ENCODE measurements around the gene MAP3K21. TPM values are rescaled to one million over a fixed set of nuclear protein-coding genes. Genes with fewer than 3 reads are reported as not detected.

MAP3K21 gene
- polyA plus RNA-seq, 1 of the 3 experiments (the other 2 are of a cell fraction) = 0.33 TPM

- WGBS (ENCODE audit: low lambda C conversion rate) = 68% methylated on average over 5 of the region's 5 CpGs
- CTCF ChIA-PET = interaction anchor here (2.0 kb wide), 1 partner anchor 14 kb away, joined by 13 read pairs; no protein-coding TSS in a partner anchor
Measured at GRCh38 chr1:233376382-233377110, 49.0 kb downstream of the MAP3K21 start.

GRCh38 chr1:233379869-233380438 is 52.4 kb downstream of the MAP3K21 start:
- H4K20me1 ChIP-seq (ENCODE audit: insufficient read depth) = no peaks in the 10 kb centered on the region
- H3K9ac ChIP-seq = no peak overlapping the region
- no peaks in the 10 kb centered on the region for H3F3A ChIP-seq (replicated peaks; ENCODE audit: insufficient read depth)
- no peaks in the 10 kb centered on the region for H3K36me3 ChIP-seq (replicated peaks in 1 of 2; ENCODE audit: control insufficient read depth in 1 of 2, insufficient read depth in 2 of 2, low read length in 1 of 2)
- H2AFZ ChIP-seq (ENCODE audit: low read depth) = no peak overlapping the region
- no peak overlapping the region for H3K27ac ChIP-seq (ENCODE audit: low read depth in 2 of 2, low read length in 1 of 2)
- ChIA-PET CTCF (no interaction called here), POLR2A (no interaction called here)
- H3K9me2 ChIP-seq = no peaks in the 10 kb centered on the region
- TF ChIP-seq TEAD4 (IDR thresholded peaks at IDR 0.05; ENCODE audit: borderline replicate concordance, insufficient read depth) (no peak), FOXM1 (IDR thresholded peaks at IDR 0.05; ENCODE audit: low read depth) (no peak), JUND (IDR thresholded peaks at IDR 0.05) (no peak), CTCF (IDR thresholded peaks at IDR 0.05) (no peak), FOXJ3 (CRISPR knock-in tag; IDR thresholded peaks at IDR 0.05) (no peak), ELF1 (IDR thresholded peaks at IDR 0.05) (no peak), RXRA (IDR thresholded peaks at IDR 0.05; ENCODE audit: borderline replicate concordance, low read depth) (no peak)
- no peaks in the 10 kb centered on the region for H3K9me3 ChIP-seq
- no peak for DNase-seq
- no peaks in the 10 kb centered on the region; a peak in 1 of 4 replicates for H3K4me1 ChIP-seq (ENCODE audit: control insufficient read depth in 1 of 2, insufficient read depth in 2 of 2, low read depth in 1 of 2, low read length in 1 of 2)
- WGBS (ENCODE audit: low lambda C conversion rate) = 84% methylated on average over 6 of the region's 7 CpGs
- H3K4me2 ChIP-seq = no peak overlapping the region
- H3K27me3 ChIP-seq (ENCODE audit: insufficient read depth) = no peaks in the 10 kb centered on the region
- H3K4me3 ChIP-seq (ENCODE audit: low read depth in 2 of 2, low read length in 1 of 2) = no peak overlapping the region
- no peaks in the 10 kb centered on the region for H3K79me2 ChIP-seq (ENCODE audit: insufficient read depth)

More at GRCh38 chr1:233376382-233377110, 49.0 kb downstream of the MAP3K21 start:
- Histone ChIP-seq H2AFZ (ENCODE audit: low read depth) (no peak overlapping the region), H3K4me1 (ENCODE audit: control insufficient read depth in 1 of 2, insufficient read depth in 2 of 2, low read depth in 1 of 2, low read length in 1 of 2) (no peaks in the 10 kb centered on the region; a peak in 1 of 4 replicates), H4K20me1 (ENCODE audit: insufficient read depth) (no peaks in the 10 kb centered on the region), H3K27ac (ENCODE audit: low read depth in 2 of 2, low read length in 1 of 2) (no peak overlapping the region), H3K4me2 (no peak overlapping the region), H3K36me3 (replicated peaks in 1 of 2; ENCODE audit: control insufficient read depth in 1 of 2, insufficient read depth in 2 of 2, low read length in 1 of 2) (no peaks in the 10 kb centered on the region), H3K9me3 (no peaks in the 10 kb centered on the region), H3K9ac (no peak overlapping the region), H3K4me3 (ENCODE audit: low read depth in 2 of 2, low read length in 1 of 2) (no peak overlapping the region), H3K9me2 (no peaks in the 10 kb centered on the region), H3K79me2 (ENCODE audit: insufficient read depth) (no peaks in the 10 kb centered on the region), H3F3A (replicated peaks; ENCODE audit: insufficient read depth) (no peaks in the 10 kb centered on the region), H3K27me3 (ENCODE audit: insufficient read depth) (no peaks in the 10 kb centered on the region)
- POLR2A ChIA-PET = no interaction called here
- no peak for TF ChIP-seq MXI1 (IDR thresholded peaks at IDR 0.05; ENCODE audit: low read depth, low read length)
- TF ChIP-seq SIN3A (IDR thresholded peaks at IDR 0.05; ENCODE audit: borderline replicate concordance, low read depth, low read length) = no peak
- no peak for DNase-seq

- Histone ChIP-seq H3K27me3 (ENCODE audit: insufficient read depth) (no peaks in the 10 kb centered on the region), H3K4me1 (ENCODE audit: control insufficient read depth in 1 of 2, insufficient read depth in 2 of 2, low read depth in 1 of 2, low read length in 1 of 2) (no peaks in the 10 kb centered on the region; a peak in 1 of 4 replicates), H3K9me3 (no peaks in the 10 kb centered on the region), H4K20me1 (ENCODE audit: insufficient read depth) (no peaks in the 10 kb centered on the region), H3K9ac (no peak overlapping the region), H3K79me2 (ENCODE audit: insufficient read depth) (no peaks in the 10 kb centered on the region), H2AFZ (ENCODE audit: low read depth) (no peak overlapping the region), H3F3A (replicated peaks; ENCODE audit: insufficient read depth) (no peaks in the 10 kb centered on the region), H3K9me2 (no peaks in the 10 kb centered on the region), H3K4me3 (ENCODE audit: low read depth in 2 of 2, low read length in 1 of 2) (no peak overlapping the region), H3K27ac (ENCODE audit: low read depth in 2 of 2, low read length in 1 of 2) (no peak overlapping the region), H3K4me2 (no peak overlapping the region), H3K36me3 (replicated peaks in 1 of 2; ENCODE audit: control insufficient read depth in 1 of 2, insufficient read depth in 2 of 2, low read length in 1 of 2) (no peaks in the 10 kb centered on the region)
- CTCF ChIA-PET = interaction anchor here (0.9 to 3.4 kb wide), 4 partner anchors 9 to 590 kb away, joined by 3 to 19 read pairs (median 4); no protein-coding TSS in a partner anchor
- 29% methylated on average over 2 of the region's 2 CpGs for WGBS (ENCODE audit: low lambda C conversion rate)
- POLR2A ChIA-PET = no interaction called here
- no peak for DNase-seq
- TF ChIP-seq MAX (IDR thresholded peaks at IDR 0.05; ENCODE audit: low read depth) = no peak
- TF ChIP-seq TCF12 (IDR thresholded peaks at IDR 0.05) = no peak
- no peak for TF ChIP-seq MEF2A (IDR thresholded peaks at IDR 0.05; ENCODE audit: borderline replicate concordance, low read depth)
- no peak for TF ChIP-seq FOXJ3 (CRISPR knock-in tag; IDR thresholded peaks at IDR 0.05)
- TF ChIP-seq EP300 (IDR thresholded peaks at IDR 0.05; ENCODE audit: borderline replicate concordance in 1 of 2, low read depth in 1 of 2, low read length in 1 of 2) = no peak
- no peak for TF ChIP-seq TEAD4 (IDR thresholded peaks at IDR 0.05; ENCODE audit: borderline replicate concordance, insufficient read depth)
- no peak for TF ChIP-seq ZBTB33 (IDR thresholded peaks at IDR 0.05; ENCODE audit: borderline replicate concordance, low read depth)
- TF ChIP-seq MXI1 (IDR thresholded peaks at IDR 0.05; ENCODE audit: low read depth, low read length) = no peak
- no peak for TF ChIP-seq USF1 (IDR thresholded peaks at IDR 0.05; ENCODE audit: borderline replicate concordance, low read depth)
- TF ChIP-seq TAF1 (IDR thresholded peaks at IDR 0.05; ENCODE audit: borderline replicate concordance, low read depth, low read length) = no peak
- TF ChIP-seq ELF1 (IDR thresholded peaks at IDR 0.05) = no peak
Measured at GRCh38 chr1:233381806-233382205, 54.3 kb downstream of the MAP3K21 start.

Measured in SK-N-SH (cell line).